Measurements from ENCODE around the gene TCFL5. TPM values are rescaled to one million over a fixed set of nuclear protein-coding genes. Genes with fewer than 3 reads are reported as not detected.
A peak's percentile ranks its signal among the peaks of the same experiment; 100 is the strongest.

TCFL5 gene
- total and polyA plus RNA-seq, 2 donors (not counting 3 experiments of a cell fraction or from before 2014, with no cell fraction given): 4.4 to 11.1 TPM

GRCh38 chr20:62816884-62817873 is 44.4 kb downstream of the TCFL5 start, which contains the start of gene COL9A3:
COL9A3 (plus strand) TSS chr20:62817050; CDS start chr20:62817065, 15 bp downstream.
- H3K9ac ChIP-seq (replicated peaks; ENCODE audit: extremely low read depth, insufficient read depth, low read length): no peak within 1 kb of the TSS
- DNase-seq (ENCODE audit: low read depth, low spot score) (no peak), FAIRE-seq (no peak)
- TF ChIP-seq EZH2 (IDR thresholded peaks at IDR 0.05; ENCODE audit: borderline replicate concordance, low read depth, low read length, severe bottlenecking) (peak; percentile 76), POLR2A (IDR thresholded peaks at IDR 0.05; ENCODE audit: low read depth, low read length) (no peak), JUN (IDR thresholded peaks at IDR 0.05; ENCODE audit: borderline replicate concordance, insufficient read depth, insufficient read length, low read depth) (no peak), POLR2AphosphoS5 (IDR thresholded peaks at IDR 0.05; ENCODE audit: insufficient read depth, low read depth, low read length) (no peak)
- no peaks in the 10 kb centered on the region for H3K79me2 ChIP-seq (ENCODE audit: control insufficient read depth, insufficient read depth, low read length)
- no peaks in the 10 kb centered on the region for H3K9me1 ChIP-seq (replicated peaks; ENCODE audit: control insufficient read depth, extremely low read depth, insufficient read depth, low read length)
- peaks cover 12 to 28% of the 10 kb centered on the region in 2 experiments for H3K27me3 ChIP-seq (ENCODE audit: control insufficient read depth in 2 of 2, insufficient read depth in 2 of 2, low read length in 2 of 2)
- no peak within 1 kb of the TSS for H3K27ac ChIP-seq (ENCODE audit: insufficient read depth, low read depth, low read length)
- peaks cover 0 to 8% of the 10 kb centered on the region in 2 experiments for H3K36me3 ChIP-seq (ENCODE audit: control insufficient read depth in 2 of 2, extremely low read depth in 1 of 2, insufficient read depth in 2 of 2, low read length in 2 of 2)
- no TSS peak for BruUV-seq (replicated peaks)
- dilution Hi-C loops (cut with MboI; ENCODE audit: extremely low pct_ligation_motif_present, low sequenced_read_pairs) (no loop called here), intact Hi-C loops (cut with micrococcal nuclease) (no loop called here)
- H4K20me1 ChIP-seq (replicated peaks; ENCODE audit: control insufficient read depth, extremely low read depth, insufficient read depth, low read length): no peaks in the 10 kb centered on the region
- no peak within 1 kb of the TSS for H2AFZ ChIP-seq (ENCODE audit: low read depth, low read length)
- H3K4me1 ChIP-seq (ENCODE audit: control insufficient read depth, extremely low read depth, insufficient read depth, low read length): peaks cover 18% of the 10 kb centered on the region
- H3K4me2 ChIP-seq (ENCODE audit: insufficient read depth, low read length): no peak within 1 kb of the TSS
- POLR2A ChIA-PET: no interaction called here
- no peak within 1 kb of the TSS for H3K4me3 ChIP-seq (replicated peaks in 1 of 3; ENCODE audit: insufficient read depth in 1 of 3, low read depth in 1 of 3, low read length in 3 of 3)
- CTCF ChIA-PET: interaction anchor here (1.5 to 1.6 kb wide), 2 partner anchors 9 to 58 kb away, joined by 3 to 6 read pairs; no protein-coding TSS in a partner anchor
- H3K9me3 ChIP-seq (replicated peaks; ENCODE audit: control insufficient read depth, insufficient read depth, low read length): no peaks in the 10 kb centered on the region

Measured in endothelial cell of umbilical vein (primary cell).